Measurements from ENCODE around the gene CDK12. TPM values are rescaled to one million over a fixed set of nuclear protein-coding genes. Genes with fewer than 3 reads are reported as not detected.

Gene CDK12
- total and polyA plus RNA-seq, 9 of the 15 experiments (the other 6 are each of a cell fraction or from before 2014, with no cell fraction given): 3.4 to 65.6 (median 36.8) TPM

DNA sequence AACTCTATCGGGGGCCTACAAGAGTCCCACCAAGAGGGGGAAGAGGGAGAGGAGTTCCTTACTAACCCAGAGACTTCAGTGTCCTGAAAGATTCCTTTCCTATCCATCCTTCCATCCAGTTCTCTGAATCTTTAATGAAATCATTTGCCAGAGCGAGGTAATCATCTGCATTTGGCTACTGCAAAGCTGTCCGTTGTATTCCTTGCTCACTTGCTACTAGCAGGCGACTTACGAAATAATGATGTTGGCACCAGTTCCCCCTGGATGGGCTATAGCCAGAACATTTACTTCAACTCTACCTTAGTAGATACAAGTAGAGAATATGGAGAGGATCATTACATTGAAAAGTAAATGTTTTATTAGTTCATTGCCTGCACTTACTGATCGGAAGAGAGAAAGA, 70.0 kb downstream of the CDK12 start:
- intact Hi-C loops (cut with micrococcal nuclease): no loop called here

DNA sequence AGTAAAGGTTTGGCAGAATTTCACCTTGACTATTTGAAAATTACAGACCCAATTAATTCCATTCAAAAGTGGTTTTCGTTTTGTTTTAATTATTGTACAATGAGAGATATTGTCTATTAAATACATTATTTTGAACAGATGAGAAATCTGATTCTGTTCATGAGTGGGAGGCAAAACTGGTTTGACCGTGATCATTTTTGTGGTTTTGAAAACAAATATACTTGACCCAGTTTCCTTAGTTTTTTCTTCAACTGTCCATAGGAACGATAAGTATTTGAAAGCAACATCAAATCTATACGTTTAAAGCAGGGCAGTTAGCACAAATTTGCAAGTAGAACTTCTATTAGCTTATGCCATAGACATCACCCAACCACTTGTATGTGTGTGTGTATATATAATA, 72.6 kb downstream of the CDK12 start:
- POLR2A ChIA-PET: no interaction called here
- no TSS peak for BruUV-seq (replicated peaks)
- H4K20me1 ChIP-seq (replicated peaks; ENCODE audit: control insufficient read depth, insufficient read depth, low read length): no peaks in the 10 kb centered on the region
- FAIRE-seq (no peak), ATAC-seq (no peak), DNase-seq (ENCODE audit: extremely low read depth in 1 of 4, low spot score in 3 of 4) (no peak)
- no peaks in the 10 kb centered on the region for H3K27me3 ChIP-seq (ENCODE audit: control insufficient read depth in 2 of 2, insufficient read depth in 2 of 2, low read length in 2 of 2)
- 46% methylated on average over 4 of the region's 4 CpGs for WGBS (ENCODE audit: insufficient coverage, low coverage, missing lambda C conversion rate)
- H2AFZ ChIP-seq (ENCODE audit: low read depth, low read length): no peak overlapping the region
- peaks cover 3 to 35% of the 10 kb centered on the region in 2 experiments; a peak in 3 of 5 replicates for H3K4me1 ChIP-seq (replicated peaks in 1 of 2; ENCODE audit: control insufficient read depth in 2 of 2, insufficient read depth in 2 of 2, low read length in 2 of 2)
- no peak overlapping the region for H3K27ac ChIP-seq (ENCODE audit: extremely low read depth, low read depth, low read length)
- in situ Hi-C loops (cut with MboI) (no loop called here), intact Hi-C loops (cut with micrococcal nuclease) (no loop called here)
- H3K79me2 ChIP-seq (ENCODE audit: control insufficient read depth, insufficient read depth, low read length): no peaks in the 10 kb centered on the region
- H3K9ac ChIP-seq (ENCODE audit: insufficient read depth in 1 of 2, low read depth in 2 of 2, low read length in 2 of 2): no peak overlapping the region
- H3K4me3 ChIP-seq: no peak overlapping the region
- no peaks in the 10 kb centered on the region for H3K9me3 ChIP-seq (replicated peaks; ENCODE audit: control insufficient read depth, insufficient read depth, low read depth, low read length)
- CTCF ChIA-PET (ENCODE audit: low intra/inter-chr PET ratio): no interaction called here
- H3K36me3 ChIP-seq (ENCODE audit: control insufficient read depth, insufficient read depth, low read length): peaks cover 38% of the 10 kb centered on the region
- H3K4me2 ChIP-seq (ENCODE audit: insufficient read depth, low read length): no peak overlapping the region
- H3K9me1 ChIP-seq (ENCODE audit: control insufficient read depth, insufficient read depth, low read length): no peaks in the 10 kb centered on the region
- TF ChIP-seq NCOR1 (IDR thresholded peaks at IDR 0.05): no peak
- no peak for TF ChIP-seq HMG20B (CRISPR knock-in tag; IDR thresholded peaks at IDR 0.05)
- no peak for TF ChIP-seq CCNT2 (IDR thresholded peaks at IDR 0.05; ENCODE audit: borderline replicate concordance, extremely low read depth, insufficient read length, low read depth, low read length)
- TF ChIP-seq ZNF253 (CRISPR knock-in tag; conservative IDR thresholded peaks at IDR 0.05): no peak
- TF ChIP-seq KAT7 (CRISPR knock-in tag; IDR thresholded peaks at IDR 0.05; ENCODE audit: borderline replicate concordance): no peak
- TF ChIP-seq THRAP3 (IDR thresholded peaks at IDR 0.05; ENCODE audit: borderline replicate concordance): no peak
- TF ChIP-seq, protein P1, sequence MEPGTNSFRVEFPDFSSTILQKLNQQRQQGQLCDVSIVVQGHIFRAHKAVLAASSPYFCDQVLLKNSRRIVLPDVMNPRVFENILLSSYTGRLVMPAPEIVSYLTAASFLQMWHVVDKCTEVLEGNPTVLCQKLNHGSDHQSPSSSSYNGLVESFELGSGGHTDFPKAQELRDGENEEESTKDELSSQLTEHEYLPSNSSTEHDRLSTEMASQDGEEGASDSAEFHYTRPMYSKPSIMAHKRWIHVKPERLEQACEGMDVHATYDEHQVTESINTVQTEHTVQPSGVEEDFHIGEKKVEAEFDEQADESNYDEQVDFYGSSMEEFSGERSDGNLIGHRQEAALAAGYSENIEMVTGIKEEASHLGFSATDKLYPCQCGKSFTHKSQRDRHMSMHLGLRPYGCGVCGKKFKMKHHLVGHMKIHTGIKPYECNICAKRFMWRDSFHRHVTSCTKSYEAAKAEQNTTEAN (CRISPR knock-in tag; IDR thresholded peaks at IDR 0.05): no peak
- TF ChIP-seq SMARCE1 (IDR thresholded peaks at IDR 0.05): no peak
- no peak for TF ChIP-seq SOX6 (IDR thresholded peaks at IDR 0.05)
- no peak for TF ChIP-seq CXXC5 (CRISPR knock-in tag; IDR thresholded peaks at IDR 0.05)

More for the DNA sequence above, 70.0 kb downstream of the CDK12 start:
- ATAC-seq: no peak
- Histone ChIP-seq H3K9ac (ENCODE audit: insufficient read depth in 1 of 2, low read depth in 2 of 2, low read length in 2 of 2) (no peak overlapping the region), H3K4me3 (no peak overlapping the region), H3K27ac (ENCODE audit: extremely low read depth, low read depth, low read length) (no peak overlapping the region), H3K36me3 (ENCODE audit: control insufficient read depth, insufficient read depth, low read length) (peaks cover 58% of the 10 kb centered on the region), H3K9me1 (ENCODE audit: control insufficient read depth, insufficient read depth, low read length) (no peaks in the 10 kb centered on the region), H3K27me3 (ENCODE audit: control insufficient read depth in 2 of 2, insufficient read depth in 2 of 2, low read length in 2 of 2) (no peaks in the 10 kb centered on the region), H3K4me1 (replicated peaks in 1 of 2; ENCODE audit: control insufficient read depth in 2 of 2, insufficient read depth in 2 of 2, low read length in 2 of 2) (peaks cover 3 to 25% of the 10 kb centered on the region in 2 experiments; a peak in 3 of 5 replicates), H2AFZ (ENCODE audit: low read depth, low read length) (no peak overlapping the region), H3K4me2 (ENCODE audit: insufficient read depth, low read length) (no peak overlapping the region), H4K20me1 (replicated peaks; ENCODE audit: control insufficient read depth, insufficient read depth, low read length) (no peaks in the 10 kb centered on the region), H3K79me2 (ENCODE audit: control insufficient read depth, insufficient read depth, low read length) (no peaks in the 10 kb centered on the region), H3K9me3 (replicated peaks; ENCODE audit: control insufficient read depth, insufficient read depth, low read depth, low read length) (no peaks in the 10 kb centered on the region)
- FAIRE-seq: no peak
- in situ Hi-C loops (cut with MboI): no loop called here
- WGBS (ENCODE audit: insufficient coverage, low coverage, missing lambda C conversion rate): 93% methylated on average over 6 of the region's 6 CpGs
- DNase-seq (ENCODE audit: extremely low read depth in 1 of 4, low spot score in 3 of 4): no peak
- POLR2A ChIA-PET: interaction anchor here (0.6 kb wide), 2 partner anchors 46 to 131 kb away, joined by 3 read pairs; no protein-coding TSS in a partner anchor
- TF ChIP-seq EGR1 (conservative IDR thresholded peaks at IDR 0.05) (no peak), PHB (CRISPR knock-in tag; IDR thresholded peaks at IDR 0.05) (no peak), ZBTB8A (IDR thresholded peaks at IDR 0.05; ENCODE audit: partially characterized antibody) (no peak), PTTG1 (tag; IDR thresholded peaks at IDR 0.05; ENCODE audit: low read depth) (no peak), ZNF436 (CRISPR knock-in tag; IDR thresholded peaks at IDR 0.05) (no peak), TAL1 (IDR thresholded peaks at IDR 0.05) (no peak), MED1 (CRISPR knock-in tag; IDR thresholded peaks at IDR 0.05; ENCODE audit: borderline replicate concordance) (no peak), ZSCAN29 (IDR thresholded peaks at IDR 0.05) (no peak), FOS (IDR thresholded peaks at IDR 0.05; ENCODE audit: extremely low read depth, insufficient read length) (no peak), FOXA1 (IDR thresholded peaks at IDR 0.05; ENCODE audit: borderline replicate concordance) (no peak), TOE1 (IDR thresholded peaks at IDR 0.05; ENCODE audit: borderline replicate concordance) (no peak), TOE1 (CRISPR knock-in tag; IDR thresholded peaks at IDR 0.05; ENCODE audit: borderline replicate concordance, low read depth) (no peak)
- TF ChIP-seq, protein P2, sequence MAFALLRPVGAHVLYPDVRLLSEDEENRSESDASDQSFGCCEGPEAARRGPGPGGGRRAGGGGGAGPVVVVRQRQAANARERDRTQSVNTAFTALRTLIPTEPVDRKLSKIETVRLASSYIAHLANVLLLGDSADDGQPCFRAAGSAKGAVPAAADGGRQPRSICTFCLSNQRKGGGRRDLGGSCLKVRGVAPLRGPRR (CRISPR knock-in tag; IDR thresholded peaks at IDR 0.05): no peak
- BruUV-seq (replicated peaks): no TSS peak
- CTCF ChIA-PET (ENCODE audit: low intra/inter-chr PET ratio): no interaction called here

All from K562 (cell line).